Stomach (tissue), 4 donors: ENCODE measurements around the gene GLDN.

Experiments
- EP300 ChIP-seq: sonication (generic); formaldehyde crosslinking; IDR thresholded peaks from one replicate; pipeline ENCODE4 v1.6.1; 2017; ENCODE audit warnings: antibody characterized with exemption
- POLR2A ChIP-seq, 4 donors: fragments of 450-650 bp; IDR thresholded peaks; one replicate each; pipeline ENCODE4 v1.6.1; 2016; ENCODE audit warnings: antibody characterized with exemption in 4 of 4, control low read depth in 2 of 4, mild to moderate bottlenecking in 1 of 4, moderate library complexity in 1 of 4
- POLR2AphosphoS5 ChIP-seq, 3 donors: sonication (generic); formaldehyde crosslinking; IDR thresholded peaks; one replicate each; pipeline ENCODE4 v1.6.1; 2016; ENCODE audit warnings: antibody characterized with exemption in 3 of 3
- TF ChIP-seq, protein P1 (sequence below), 7 experiments: fragments of 450-650 bp in 4 of 7; fragments of 200-600 bp in 3 of 7; sonication (generic) in 3 of 7; IDR thresholded peaks; one replicate each; pipeline ENCODE4 v1.5.1; 2016 to 2019; ENCODE audit warnings: antibody characterized with exemption in 7 of 7, control low read depth in 2 of 7, mild to moderate bottlenecking in 1 of 7

DNA sequence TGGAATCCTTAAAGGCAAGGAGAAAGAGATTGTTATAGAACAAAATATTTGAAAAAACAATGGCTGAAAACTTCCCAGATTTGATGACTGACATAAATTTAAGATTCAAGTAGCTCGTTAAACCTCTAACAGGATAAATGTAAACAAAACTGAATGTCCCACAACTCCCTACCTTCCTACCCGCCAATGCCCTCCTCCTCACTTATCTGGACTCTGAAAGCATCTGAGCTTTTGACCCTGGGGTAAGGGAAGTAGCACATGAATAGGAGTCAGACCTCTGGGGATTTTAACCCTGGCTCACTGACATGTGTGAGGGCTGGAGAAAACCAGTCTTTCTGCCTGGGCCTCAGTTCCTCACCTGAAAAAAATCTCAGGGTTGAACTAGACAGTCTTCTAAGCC is 29.9 kb upstream of the GLDN start:
- TF ChIP-seq, protein P1, sequence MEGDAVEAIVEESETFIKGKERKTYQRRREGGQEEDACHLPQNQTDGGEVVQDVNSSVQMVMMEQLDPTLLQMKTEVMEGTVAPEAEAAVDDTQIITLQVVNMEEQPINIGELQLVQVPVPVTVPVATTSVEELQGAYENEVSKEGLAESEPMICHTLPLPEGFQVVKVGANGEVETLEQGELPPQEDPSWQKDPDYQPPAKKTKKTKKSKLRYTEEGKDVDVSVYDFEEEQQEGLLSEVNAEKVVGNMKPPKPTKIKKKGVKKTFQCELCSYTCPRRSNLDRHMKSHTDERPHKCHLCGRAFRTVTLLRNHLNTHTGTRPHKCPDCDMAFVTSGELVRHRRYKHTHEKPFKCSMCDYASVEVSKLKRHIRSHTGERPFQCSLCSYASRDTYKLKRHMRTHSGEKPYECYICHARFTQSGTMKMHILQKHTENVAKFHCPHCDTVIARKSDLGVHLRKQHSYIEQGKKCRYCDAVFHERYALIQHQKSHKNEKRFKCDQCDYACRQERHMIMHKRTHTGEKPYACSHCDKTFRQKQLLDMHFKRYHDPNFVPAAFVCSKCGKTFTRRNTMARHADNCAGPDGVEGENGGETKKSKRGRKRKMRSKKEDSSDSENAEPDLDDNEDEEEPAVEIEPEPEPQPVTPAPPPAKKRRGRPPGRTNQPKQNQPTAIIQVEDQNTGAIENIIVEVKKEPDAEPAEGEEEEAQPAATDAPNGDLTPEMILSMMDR (IDR thresholded peaks at IDR 0.05), result no peak
- TF ChIP-seq POLR2A (IDR thresholded peaks at IDR 0.05), result no peak
- TF ChIP-seq POLR2AphosphoS5 (IDR thresholded peaks at IDR 0.05), result no peak
- no peak for TF ChIP-seq EP300
